Osteocyte (in vitro differentiated cells): ENCODE results near the gene PDZRN4. TPM values are rescaled to one million over a fixed set of nuclear protein-coding genes. Genes with fewer than 3 reads are reported as not detected.

Experiments used
- DNase-seq: peaks from one replicate; pipeline ENCODE4 v3.0.0; 2021; ENCODE audit warnings: mixed read lengths; ENCODE audit not compliant: unreplicated experiment; ENCODE audit errors: extremely low spot score
- H3K27ac Mint-ChIP-seq: one replicate; pipeline ENCODE4 v1.8.0; 2021; ENCODE audit warnings: mild to moderate bottlenecking, mixed read lengths; ENCODE audit not compliant: unreplicated experiment
- H3K27me3 Mint-ChIP-seq: one replicate; pipeline ENCODE4 v1.8.0; 2021; ENCODE audit warnings: mixed read lengths; ENCODE audit not compliant: unreplicated experiment
- H3K36me3 Mint-ChIP-seq: one replicate; pipeline ENCODE4 v1.8.0; 2021; ENCODE audit warnings: mixed read lengths; ENCODE audit not compliant: unreplicated experiment
- H3K4me1 Mint-ChIP-seq: one replicate; pipeline ENCODE4 v1.8.0; 2021; ENCODE audit warnings: mixed read lengths; ENCODE audit not compliant: unreplicated experiment
- H3K4me3 Mint-ChIP-seq: one replicate; pipeline ENCODE4 v1.8.0; 2021; ENCODE audit warnings: mild to moderate bottlenecking, moderate library complexity, mixed read lengths; ENCODE audit not compliant: unreplicated experiment
- H3K9me3 Mint-ChIP-seq: one replicate; pipeline ENCODE4 v1.8.0; 2021; ENCODE audit warnings: mixed read lengths; ENCODE audit not compliant: unreplicated experiment
- total RNA-seq: library from RNA; stranded (reverse); gene quantifications from 2 replicates; pipeline ENCODE4 v1.2.1, GENCODE V29; 2021
- TF ChIP-seq, protein P1 (sequence below): fragments of 200-600 bp; sonication (generic); IDR thresholded peaks from 2 replicates; pipeline ENCODE4 v1.5.0; 2021; ENCODE audit warnings: antibody characterized with exemption, mild to moderate bottlenecking, moderate library complexity

Gene PDZRN4
- total RNA-seq, 1 donor from 2014 or later, result not detected

DNA sequence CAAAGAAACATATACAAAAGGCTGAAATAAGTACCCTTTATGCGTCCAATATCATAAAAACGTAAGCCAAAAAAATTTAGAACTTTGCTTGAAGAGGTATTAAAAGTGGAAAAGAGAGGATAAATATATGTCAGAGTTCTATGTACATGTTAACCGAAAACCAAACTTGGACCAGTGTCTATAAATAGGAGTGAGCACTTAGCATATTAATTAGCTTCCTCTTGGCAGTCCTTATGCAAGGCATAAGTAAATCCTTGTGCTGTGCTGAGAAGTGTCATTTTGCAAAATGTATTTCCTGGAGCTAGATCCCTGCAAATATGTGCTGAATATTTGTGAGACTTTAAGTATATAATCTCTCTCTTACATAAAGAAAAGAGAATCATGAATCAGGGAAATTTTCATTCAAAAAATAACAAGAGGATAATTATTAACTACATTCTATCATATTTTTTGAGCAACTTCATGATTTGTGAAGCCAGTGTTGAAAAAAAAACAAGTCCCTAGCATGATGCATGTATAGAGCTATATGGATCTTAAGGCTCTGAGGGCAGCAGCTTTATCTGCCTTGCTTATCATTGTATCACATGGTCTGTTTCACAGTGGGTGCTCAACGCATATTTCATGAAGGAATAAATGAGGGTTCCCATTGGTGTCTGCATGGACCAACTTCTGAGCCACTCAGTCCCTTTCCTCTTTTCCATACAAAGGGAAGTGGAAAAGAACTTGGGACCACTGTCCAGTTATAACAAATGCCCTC, 326.1 kb downstream of the PDZRN4 start:
- Mint-ChIP-seq H3K27ac (no peak overlapping the region), H3K4me1 (no peaks in the 10 kb centered on the region), H3K36me3 (no peaks in the 10 kb centered on the region), H3K4me3 (no peak overlapping the region), H3K27me3 (peaks cover 4% of the 10 kb centered on the region), H3K9me3 (no peaks in the 10 kb centered on the region)
- TF ChIP-seq, protein P1, sequence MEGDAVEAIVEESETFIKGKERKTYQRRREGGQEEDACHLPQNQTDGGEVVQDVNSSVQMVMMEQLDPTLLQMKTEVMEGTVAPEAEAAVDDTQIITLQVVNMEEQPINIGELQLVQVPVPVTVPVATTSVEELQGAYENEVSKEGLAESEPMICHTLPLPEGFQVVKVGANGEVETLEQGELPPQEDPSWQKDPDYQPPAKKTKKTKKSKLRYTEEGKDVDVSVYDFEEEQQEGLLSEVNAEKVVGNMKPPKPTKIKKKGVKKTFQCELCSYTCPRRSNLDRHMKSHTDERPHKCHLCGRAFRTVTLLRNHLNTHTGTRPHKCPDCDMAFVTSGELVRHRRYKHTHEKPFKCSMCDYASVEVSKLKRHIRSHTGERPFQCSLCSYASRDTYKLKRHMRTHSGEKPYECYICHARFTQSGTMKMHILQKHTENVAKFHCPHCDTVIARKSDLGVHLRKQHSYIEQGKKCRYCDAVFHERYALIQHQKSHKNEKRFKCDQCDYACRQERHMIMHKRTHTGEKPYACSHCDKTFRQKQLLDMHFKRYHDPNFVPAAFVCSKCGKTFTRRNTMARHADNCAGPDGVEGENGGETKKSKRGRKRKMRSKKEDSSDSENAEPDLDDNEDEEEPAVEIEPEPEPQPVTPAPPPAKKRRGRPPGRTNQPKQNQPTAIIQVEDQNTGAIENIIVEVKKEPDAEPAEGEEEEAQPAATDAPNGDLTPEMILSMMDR, result no peak
- DNase-seq, result no peak

DNA sequence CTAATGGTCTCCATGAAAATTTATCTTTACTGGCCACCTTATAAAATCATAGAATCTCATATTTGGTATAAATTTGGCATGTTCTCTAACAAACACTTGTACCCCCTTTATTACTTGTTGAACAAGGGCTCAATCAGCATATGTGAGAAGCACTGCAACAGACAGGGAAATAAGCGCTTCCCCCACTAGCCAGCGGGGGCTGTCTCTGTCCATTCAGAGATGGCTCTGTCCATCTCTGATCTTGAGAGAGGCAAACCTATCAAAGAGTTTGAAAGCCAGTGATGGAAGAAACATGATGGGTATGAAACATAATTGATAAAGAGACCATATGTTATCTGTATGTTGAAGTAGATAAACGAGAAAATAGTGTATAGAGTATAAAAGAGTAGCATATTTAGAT, 326.8 kb downstream of the PDZRN4 start:
- peaks cover 4% of the 10 kb centered on the region for H3K27me3 Mint-ChIP-seq

DNA sequence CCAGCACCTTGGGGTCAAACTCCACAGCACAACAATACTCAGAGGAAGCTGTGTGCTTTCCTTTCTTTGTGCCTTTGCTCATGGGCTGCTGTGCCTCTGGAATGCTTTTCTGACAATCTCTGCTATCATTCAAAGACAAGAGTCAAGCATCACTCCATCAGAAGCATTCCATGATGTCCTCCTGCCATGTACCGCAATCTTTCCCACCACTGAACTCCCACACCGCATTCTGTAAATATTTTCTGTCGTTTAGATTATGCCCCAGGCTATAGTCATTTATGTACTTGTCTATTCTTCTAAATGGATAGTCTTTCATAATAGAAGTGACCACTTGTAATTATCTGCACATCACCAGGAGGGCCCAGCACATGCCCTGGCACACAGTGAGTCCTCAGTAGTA, 327.8 kb downstream of the PDZRN4 start:
- TF ChIP-seq, protein P1, result no peak
- H3K27me3 Mint-ChIP-seq, result peaks cover 4% of the 10 kb centered on the region
- H3K27ac Mint-ChIP-seq, result no peak overlapping the region
- no peak overlapping the region for H3K4me3 Mint-ChIP-seq
- H3K36me3 Mint-ChIP-seq, result no peaks in the 10 kb centered on the region
- H3K9me3 Mint-ChIP-seq, result no peaks in the 10 kb centered on the region
- H3K4me1 Mint-ChIP-seq, result peaks cover 4% of the 10 kb centered on the region
- DNase-seq, result no peak

More for the DNA sequence above, 326.8 kb downstream of the PDZRN4 start:
- Mint-ChIP-seq H3K4me1 (no peaks in the 10 kb centered on the region), H3K27ac (no peak overlapping the region), H3K9me3 (no peaks in the 10 kb centered on the region), H3K4me3 (no peak overlapping the region), H3K36me3 (no peaks in the 10 kb centered on the region)
- TF ChIP-seq, protein P1, result peak; percentile 39
- DNase-seq, result no peak

DNA sequence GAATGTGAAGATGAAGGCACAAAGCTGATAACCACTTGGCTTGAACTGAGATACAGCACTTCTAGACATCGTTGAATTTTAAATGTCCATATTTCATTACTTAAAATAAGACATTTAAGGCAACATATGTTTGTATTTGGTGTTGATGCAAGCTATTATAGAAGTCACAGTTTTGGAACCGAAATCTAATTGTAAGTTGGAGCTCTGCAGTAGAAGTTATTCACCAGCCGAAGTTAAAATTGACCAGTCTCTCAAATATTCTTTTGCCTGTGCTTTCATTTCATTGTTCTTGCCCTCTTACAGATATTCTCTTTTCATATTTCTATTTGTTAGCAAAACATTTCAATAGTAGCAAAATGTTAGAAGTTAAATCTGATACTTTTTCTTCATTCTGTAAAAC, 332.7 kb downstream of the PDZRN4 start:
- peak overlapping the region; percentile 88 for H3K27ac Mint-ChIP-seq
- no peaks in the 10 kb centered on the region for H3K9me3 Mint-ChIP-seq
- TF ChIP-seq, protein P1, result no peak
- H3K36me3 Mint-ChIP-seq, result no peaks in the 10 kb centered on the region
- no peak for DNase-seq
- peaks cover 22% of the 10 kb centered on the region for H3K4me1 Mint-ChIP-seq
- no peaks in the 10 kb centered on the region for H3K27me3 Mint-ChIP-seq
- no peak overlapping the region for H3K4me3 Mint-ChIP-seq

DNA sequence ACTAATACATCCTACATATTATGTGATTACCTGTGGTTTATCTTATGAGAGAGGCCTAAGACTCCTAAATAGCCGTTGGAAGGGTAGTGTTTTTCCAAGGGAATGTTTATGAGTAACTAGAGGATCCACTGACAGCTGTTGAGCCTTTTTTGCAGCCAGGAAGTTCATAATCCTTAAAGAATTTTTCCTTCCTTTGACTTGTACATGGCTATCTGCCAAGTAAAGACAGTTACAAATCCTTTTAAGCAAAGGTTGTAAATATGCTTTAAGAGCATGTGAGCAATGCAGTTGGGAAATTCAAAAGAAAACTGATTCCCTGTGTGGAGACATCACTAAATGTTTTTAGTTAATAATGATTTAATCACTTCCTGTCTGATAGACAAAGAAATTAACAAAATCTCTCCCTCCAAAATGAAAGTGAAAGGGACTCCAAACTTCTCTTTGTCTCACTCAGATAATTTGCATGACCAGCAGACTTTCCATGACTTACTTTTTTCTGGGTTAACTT, 333.8 kb downstream of the PDZRN4 start:
- no peaks in the 10 kb centered on the region for H3K9me3 Mint-ChIP-seq
- peaks cover 25% of the 10 kb centered on the region for H3K4me1 Mint-ChIP-seq
- no peak for DNase-seq
- H3K27me3 Mint-ChIP-seq, result no peaks in the 10 kb centered on the region
- no peaks in the 10 kb centered on the region for H3K36me3 Mint-ChIP-seq
- peak overlapping the region; percentile 46 for H3K4me3 Mint-ChIP-seq
- H3K27ac Mint-ChIP-seq, result peak overlapping the region; percentile 88
- TF ChIP-seq, protein P1, result no peak
